NAMALWA (cell line): ENCODE data around the gene GREB1.
A peak's percentile ranks its signal among the peaks of the same experiment; 100 is the strongest.

Source experiments
- DNase-seq: peaks from one replicate; pipeline ENCODE4 v3.0.0-alpha.2; 2015; ENCODE audit warnings: low spot score

GREB1 gene

DNA sequence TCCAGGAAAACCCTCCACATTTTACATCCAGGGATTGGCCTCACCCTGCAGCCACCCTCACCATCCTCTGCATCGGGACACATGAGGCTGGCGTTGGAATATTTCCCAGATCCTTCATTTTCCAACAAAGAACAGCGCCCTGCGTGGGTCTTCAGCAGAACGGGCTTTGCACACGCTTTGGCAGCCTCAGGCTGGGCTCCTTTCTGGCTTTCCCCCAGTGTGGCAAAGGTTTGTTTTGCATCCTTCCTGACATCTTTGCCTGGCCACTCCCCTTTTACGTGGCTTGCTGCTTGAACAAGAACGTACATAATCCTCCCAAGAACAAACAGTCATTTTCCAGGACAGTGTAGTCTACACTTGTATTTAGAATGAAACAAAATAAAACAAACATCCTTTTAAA lies 25.6 kb upstream of the GREB1 start:
- no peak for DNase-seq

DNA sequence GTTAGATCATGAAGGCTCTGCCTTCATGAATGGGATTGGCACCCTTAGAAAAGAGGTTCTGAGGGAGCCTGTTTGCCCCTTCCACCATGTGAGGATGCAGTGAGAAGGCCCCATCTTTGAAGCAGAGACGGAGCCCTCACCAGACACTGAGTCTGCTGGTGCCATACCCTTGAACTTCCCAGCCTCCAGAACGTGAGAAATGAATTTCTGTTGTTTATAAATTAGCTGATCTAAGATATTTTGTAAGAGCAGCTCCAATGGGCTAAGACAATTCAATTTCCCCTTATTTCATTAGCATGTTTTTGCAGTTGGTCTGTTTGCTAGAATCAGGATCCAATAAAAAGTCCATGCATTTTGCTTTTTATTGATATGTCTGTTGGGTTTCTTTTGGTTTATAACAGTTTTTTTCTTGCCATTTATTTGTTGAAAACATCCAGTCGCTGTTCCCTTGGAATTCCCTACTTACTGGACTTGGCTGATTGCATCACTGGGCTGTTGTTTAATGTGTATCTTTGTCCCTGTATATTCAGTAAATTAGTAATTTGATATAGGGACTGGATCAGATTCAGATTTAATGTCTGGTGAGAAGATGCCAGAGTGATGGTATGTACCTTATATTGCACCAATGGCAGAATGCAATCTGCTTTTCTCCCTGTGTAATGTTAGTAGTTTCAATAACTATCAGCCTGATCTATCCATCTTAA lies 24.0 kb upstream of the GREB1 start:
- DNase-seq = no peak

DNA sequence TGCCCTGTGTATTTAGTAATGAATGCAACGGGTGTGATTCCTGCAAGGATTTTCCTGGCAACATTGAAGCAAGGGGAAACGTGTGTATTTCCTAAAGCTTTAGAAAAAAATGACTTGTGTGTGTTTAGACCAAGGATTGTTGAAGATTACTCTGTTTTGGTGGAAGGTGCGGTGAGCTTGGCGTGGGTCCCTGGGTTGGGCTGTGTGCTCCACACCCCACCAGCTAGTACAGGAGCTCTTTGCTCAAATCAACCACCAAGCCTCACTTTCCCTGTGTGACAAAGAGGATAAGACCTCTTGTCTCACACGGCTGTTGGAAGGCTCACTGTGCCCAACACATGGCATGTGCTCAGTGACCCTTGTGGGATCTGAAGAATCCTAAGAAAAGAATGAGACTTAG lies 21.4 kb upstream of the GREB1 start:
- DNase-seq = no peak

DNA sequence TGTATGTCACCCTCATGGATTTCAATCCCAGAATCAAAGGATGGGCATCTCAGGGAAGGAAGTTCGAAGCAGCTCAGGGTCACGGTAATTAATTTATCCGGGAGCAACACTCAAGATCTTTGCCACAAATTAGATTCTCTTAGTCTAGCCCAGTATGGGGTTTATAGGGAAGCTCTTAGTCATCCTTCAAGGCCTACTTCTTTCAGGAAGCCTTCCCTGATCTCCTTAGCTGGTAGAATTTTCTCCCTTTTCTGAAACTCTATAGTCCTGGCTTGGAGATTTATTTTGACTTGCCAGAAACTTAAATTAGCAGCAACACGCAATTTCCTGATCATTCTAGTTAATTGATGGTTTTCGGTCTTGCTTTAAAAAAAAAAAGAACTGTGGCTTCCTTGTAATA lies 20.5 kb upstream of the GREB1 start:
- DNase-seq = no peak

DNA sequence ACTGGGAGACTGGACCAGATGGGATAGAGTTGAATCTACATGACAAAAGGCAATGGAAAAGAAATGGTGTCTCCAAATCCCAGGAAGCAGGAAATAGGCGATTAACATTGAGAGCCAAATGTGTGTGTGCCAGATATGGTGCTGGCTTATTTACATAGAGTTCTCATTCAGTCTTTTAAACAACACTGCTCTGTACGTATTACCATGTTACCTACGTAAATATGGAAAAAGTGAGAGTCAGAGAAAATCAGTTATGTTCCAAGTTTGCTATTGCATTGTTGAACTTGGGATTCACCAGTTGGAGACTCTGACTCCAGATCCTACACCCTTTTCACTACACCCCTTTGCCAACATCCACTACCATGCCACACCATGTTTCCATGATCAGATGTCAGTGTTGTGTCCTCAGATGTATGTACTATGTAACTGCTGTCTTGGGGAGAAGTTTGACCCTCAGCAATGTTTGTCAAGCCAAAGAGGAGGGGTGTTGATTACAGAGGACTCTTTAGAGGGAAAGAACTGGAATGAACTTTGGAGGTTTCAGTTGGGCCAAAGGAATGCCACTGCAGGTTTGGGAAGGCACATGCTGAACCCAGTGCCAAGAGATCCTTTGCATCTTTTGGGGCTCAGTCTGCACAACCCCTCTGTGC lies 19.6 kb upstream of the GREB1 start:
- DNase-seq = no peak

DNA sequence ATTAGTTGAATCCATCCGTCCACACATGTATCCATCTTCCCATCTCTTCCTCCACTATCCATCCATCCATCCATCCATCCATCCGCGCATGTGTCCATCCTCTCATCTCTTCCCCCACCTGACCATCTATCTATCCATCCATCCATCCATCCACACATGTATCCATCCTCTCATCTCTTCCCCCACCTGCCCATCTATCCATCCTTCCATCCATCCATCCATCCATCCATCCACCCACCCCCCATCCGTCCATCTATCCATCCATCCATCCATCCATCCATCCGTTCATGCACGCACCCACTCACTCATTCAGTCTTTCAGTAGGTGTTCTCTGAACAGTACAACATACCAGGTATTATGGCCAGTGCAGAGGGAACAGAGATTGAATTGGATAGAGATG lies 18.9 kb upstream of the GREB1 start:
- no peak for DNase-seq

DNA sequence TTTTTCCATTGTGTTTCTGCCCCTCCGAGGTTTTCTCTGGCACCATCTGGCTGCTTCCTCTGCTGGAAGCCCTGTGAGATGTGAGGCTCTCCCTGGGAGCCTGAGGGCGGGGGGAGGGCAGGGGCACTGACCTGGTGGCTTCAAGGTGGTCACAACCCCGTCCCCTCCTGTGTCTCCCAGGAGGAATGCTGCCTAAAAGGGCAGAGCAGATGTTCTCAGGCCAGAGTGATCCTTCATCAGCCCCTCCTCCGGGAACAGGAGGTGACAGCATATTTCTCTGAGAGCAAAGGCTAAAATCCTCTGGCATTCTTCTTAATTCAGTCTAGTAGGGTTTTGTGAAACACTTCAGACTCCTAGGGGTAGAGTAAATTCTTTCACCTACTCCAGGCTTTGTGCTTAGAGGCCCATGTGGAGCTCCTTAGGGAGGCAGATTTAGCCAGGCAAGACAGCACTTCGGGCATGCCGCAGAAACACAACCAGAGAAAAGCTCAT lies 18.3 kb upstream of the GREB1 start:
- DNase-seq = no peak

DNA sequence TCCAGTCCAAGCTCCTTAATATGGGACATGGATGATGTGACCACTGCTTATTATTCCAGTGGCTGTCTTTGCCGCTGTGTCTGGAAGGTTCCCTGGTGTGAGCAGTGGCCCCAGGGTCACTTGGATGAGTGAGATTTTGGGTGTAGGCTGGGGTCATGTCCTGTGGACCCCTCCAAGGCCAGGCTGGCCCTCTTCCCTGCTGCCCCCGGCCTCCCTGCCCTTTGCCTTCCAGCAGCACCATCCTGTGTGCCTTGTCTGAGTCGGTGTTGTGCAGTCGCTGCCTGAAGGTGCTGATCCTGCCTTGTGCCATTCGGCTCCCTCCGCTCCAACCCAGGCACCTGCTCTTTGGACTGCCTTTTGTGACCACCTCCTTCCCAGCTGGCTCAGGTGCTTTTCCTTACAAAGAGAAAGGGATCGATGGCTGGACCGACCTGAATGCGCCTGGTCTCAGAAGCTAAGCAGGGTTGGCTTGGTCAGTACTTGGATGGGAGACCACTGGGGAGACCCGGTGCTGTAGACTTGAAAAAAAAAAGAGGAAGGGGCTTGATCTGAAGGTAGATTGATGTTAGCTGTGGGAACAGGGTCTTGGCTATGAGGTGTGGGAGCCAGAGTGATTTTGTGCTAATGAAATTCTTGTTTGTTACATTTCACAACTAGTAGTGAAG lies 16.7 kb upstream of the GREB1 start:
- no peak for DNase-seq

DNA sequence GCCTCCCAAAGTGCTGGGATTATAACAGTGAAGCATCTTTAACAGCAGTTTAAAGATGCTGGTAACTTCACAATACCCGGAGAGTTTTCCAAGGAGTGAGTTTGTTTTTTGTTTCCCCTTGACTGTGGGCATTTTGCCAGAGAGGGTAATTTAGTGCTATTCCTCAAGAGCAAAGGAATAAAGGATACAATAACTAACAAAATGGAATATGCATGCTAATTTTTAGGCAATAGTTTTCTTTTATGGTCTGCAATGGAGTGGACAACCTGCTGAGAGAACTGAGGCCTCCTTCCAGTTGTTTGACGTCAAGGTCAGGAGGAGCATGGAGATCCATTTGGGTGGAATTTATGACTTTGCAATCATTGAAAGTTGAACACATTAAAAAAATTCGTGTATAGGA lies 15.9 kb upstream of the GREB1 start:
- DNase-seq = no peak

DNA sequence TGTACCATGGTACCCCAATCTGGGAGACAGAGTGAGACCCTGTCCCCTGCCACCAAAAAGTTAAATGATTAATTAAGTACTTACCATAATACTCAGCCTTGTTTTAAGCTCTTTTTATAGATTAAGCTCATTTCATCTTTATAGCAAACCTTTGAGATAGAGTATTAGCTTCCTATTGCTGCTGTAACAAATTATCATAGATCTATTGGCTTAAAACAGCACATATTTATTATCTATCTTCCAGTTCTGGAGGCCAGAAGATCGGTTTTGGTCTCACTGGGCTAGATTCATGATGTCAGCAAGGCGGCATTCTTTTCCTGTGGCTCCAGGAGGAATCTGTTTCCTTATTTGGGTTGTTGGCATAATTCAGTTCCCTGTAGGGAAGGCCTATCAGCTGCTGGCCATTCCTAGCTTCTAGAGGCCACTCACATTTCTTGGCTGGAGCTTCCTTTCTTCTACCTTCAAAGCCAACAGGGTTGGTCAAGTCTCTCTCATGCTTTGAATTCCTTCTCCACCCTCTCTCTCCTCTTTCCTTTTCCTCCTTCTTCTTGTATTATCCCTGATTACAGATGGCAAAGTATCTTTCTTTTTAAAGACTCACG lies 13.7 kb upstream of the GREB1 start:
- no peak for DNase-seq

DNA sequence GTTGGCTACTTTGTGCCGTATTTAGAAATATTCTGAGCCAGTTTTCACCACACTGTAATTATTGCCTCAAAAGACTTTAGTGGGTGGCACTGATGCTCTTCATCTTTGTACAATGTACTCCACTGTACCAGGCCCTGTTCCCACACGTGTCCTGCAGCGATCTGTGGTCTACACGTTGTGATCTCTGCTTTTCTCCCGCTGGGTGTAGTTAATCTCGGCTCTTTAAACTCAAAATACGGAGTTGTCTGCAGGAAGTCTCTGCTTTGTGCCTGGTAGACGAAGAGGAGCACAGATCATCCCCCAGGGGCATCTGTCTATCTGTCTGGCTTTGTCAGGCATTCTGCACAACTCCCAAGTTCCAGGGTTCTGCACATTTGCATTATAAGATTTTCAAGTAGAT lies 12.1 kb upstream of the GREB1 start:
- DNase-seq = no peak

DNA sequence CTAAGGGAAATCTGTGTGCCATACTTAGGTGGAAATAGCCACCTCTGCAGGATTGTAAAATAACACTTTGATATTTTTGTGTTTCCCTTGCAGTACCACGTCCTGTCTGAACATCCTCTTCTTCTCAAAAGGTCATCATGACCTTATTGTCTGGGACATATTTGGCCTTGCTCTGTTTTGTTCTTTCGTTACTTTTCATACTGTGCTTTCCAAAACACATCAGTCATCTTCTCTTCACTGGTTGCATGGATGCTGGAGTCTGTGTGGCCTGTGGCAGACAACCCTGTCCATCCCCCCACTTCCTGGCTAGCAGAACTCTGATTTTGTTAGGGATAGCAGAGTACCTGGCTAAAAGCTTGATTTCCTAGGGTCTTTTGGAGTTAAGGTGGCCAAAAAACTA lies 9.4 kb upstream of the GREB1 start:
- no peak for DNase-seq

DNA sequence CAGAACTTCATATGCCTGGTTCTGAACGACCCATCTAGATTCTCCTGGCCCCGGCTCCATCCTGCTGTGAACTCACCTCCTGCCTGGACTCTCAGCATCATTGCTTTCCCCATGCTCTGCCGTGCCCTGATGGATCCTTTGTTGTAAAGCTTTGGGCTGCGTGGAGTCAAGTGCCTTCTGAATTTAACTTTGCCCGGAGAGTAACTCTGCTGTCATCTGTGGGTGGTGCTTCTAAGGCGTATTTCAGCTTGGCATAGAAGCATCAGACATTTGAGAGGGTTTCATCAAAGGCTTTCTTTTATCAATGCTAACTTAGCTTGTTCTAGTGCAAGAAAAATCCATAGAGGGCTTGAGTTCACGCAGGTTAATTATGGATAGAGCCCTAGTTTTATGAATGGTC lies 8.1 kb upstream of the GREB1 start:
- no peak for DNase-seq

DNA sequence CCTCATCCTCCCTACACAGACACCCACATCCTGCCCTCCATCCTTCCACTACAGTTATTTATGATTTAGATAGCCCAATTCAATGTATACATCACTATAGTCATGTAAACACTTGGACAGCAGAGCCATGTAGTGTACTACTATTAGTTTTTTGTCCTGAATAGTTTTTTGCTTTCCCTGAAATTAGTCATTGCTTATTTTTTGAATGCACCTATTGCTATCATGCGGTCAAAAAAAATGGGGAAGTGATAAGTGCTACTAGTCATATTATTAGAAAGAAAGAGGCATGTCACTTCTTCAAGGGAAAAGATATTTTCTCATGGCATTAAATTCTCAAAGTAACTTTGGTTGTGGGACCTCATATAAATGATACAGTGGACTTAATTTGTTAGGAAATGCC lies 6.8 kb upstream of the GREB1 start:
- no peak for DNase-seq

DNA sequence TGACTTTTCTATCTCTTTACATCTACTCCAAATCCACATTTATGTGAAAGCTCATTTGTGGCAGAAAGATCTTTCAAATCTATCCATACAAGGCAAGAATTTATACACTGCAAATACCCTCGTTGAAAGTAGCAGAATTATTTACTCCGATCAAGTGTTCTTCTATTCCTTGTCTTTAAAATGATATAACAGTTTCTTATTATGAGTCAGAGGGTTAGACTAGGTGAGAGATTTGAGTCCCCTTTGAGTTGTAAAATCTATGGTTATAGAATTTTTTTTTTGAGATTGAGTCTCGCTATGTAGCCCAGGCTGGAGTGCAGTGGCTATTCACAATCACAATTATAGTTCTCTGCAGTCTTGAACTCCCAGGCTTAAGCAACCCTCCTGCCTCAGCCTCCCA lies 5.6 kb upstream of the GREB1 start:
- no peak for DNase-seq

DNA sequence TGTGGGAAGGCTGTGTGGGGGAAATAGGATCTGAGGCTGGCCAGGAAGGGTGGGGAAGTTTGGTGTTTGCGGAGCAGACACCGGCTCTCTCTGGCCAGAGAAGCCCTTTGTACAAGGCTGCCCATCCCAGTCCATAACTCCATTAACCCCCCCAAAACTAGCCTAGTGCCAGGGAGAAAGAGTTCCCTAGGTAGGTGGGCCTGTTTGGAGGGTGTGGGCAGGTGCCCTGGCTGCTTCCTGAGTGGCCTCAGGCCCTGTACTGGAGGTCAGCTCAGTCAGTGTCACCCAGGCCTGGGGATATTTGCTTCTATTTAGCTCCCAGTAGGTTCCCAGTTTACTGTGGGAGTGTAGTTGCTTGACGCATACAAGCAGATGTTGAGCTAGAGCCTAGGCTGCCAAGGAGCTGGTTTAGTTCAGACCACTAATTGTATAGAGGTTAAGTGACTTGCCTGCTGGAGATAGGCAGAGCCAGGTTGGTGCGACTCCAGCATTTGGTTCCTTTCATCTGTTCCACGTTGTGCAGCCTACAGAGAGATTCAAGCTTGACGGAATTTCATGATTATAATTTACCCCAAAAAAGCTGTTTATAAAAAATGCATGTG lies 2.9 kb upstream of the GREB1 start:
- no peak for DNase-seq

DNA sequence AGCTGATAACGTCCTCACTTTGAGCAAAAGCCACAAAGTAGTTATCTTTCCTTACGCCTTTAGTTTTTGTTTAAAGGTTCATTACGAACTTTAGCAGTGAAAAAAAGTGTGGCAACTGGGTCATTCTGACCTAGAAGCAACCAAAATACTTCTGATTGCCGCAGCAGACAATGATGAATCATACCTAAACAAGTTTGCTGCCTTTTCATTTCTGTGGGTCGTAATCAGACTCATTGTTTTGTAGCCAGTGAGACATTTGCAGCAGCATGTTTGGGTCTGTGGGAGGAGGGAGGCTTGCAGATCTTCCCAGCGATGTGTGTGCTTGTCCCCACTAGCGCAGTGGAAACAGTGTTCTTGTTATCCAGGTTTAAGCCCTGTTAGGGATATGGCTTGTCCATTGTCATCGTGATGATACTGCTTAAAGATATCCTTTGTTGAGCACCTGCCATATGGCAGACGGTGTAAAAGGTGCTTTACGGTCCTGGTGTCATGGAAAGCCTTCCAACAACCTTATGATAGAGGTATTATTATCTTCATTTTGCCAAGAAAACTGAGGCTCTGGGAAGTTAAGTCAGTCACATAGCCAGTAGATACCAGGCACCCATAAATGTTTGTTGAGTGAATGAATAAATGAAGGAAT lies 1.3 kb upstream of the GREB1 start:
- DNase-seq = no peak

DNA sequence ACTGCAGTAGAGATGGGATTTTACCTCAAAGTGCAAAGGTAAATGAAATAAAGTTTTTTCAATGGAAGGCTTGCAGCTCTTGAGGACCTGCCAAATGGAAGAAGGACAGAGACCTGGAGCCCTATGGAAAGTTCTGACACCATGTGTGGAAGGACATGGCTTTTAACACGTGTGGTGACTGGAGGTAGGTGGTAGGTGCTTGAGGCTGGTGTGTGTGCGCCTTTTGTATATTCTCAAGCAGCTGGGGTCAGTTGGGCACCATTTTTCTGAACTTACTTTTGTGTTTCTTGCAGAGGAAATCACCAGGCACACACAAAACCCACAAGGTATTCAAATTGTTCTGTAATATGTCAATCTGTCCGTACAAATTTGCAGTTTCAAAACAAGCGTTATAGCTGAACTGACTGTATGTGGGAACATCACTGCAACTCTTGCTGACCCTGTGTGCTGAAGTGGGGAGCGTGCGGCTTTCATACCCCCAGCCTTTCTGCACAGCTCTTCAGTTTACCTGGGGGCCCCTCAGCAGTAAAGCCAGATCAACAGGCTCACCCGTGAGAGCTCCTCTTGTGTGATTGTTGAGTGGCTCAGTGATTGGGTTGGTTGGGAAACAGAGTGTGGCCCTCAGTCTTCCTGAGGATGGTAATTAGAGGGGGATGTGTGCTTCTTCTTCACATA lies 363 bp downstream of the GREB1 start:
- no peak for DNase-seq

DNA sequence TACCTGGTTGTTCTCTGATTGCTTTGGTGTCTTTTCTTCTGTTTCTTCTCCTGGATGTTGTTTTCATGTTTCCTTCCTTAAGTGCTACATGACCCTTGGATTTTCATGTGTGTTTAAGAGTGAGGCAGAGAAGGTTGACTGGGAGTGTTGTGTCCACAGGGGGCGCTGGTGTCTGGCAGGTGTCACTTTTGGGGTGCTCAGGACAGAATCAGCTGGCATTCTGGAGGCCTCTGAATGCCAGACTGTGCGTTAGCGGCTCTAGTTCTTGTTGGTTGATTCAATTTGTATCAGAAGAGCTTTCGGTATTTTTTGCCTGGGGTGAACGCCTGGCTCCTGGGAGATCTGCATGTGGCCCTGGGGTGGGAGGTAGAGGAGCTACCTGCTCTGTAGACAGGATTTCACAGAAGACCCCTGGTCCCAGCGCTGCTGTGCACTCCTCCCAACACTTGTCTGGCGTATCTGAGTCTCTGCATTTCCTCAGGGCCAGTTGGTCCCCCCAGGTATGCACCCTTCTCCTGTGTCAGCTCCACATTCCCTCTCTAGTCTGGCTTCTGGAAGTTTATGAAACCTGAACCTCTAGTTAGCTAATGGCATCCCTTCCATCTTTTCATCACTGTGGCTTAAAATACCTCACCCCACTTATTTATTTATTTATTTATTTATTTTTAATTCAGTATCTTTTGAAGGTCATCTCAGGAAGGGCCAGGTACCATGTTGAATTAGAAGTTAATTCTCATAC lies 1.1 kb downstream of the GREB1 start:
- peak; percentile 9 for DNase-seq

DNA sequence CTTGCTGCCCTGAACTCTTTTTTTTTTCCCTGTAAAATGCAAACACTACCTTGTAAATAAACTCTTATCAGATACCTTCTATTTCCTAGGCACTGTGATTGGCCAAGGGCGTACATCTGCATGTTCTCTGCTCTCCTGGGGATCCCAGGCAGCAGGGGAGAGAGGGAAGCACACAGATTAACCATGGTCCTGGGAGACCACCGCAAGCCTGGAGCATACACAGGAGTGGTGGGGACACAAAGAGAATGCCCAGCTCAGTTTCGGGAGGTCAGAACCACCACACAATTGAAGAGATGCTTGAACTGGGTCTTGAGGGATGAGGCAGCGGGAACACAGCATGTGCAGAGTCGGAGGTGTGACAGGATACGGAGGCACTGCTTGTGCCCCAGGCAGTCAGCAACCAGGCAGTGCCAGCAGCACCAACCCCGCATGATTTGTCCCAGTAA lies 2.1 kb downstream of the GREB1 start:
- no peak for DNase-seq

DNA sequence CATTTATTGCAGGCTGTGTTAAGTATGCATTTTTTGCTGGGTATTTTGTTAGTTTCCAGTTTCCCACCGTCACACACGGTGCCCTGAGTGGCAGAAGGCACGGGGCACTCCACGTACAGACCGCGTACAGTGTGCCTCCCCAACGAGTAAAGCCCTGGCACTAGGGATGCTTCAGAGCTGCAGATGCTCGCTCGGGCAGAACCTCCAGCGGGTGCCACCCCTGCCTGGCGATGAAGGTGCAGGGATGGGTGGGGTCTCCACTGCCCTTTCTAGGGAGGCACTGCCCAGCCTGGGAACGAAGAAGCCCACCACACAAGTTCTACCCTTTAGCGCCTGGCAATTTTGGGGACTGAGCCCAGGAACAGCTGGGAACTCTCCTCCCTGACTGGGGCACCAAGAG lies 4.1 kb downstream of the GREB1 start:
- no peak for DNase-seq
